HG03432 (cell line): ENCODE results near the gene LPCAT4.
"Not testable (repeated sequence)": the region's sequence is repeated elsewhere in the genome, so short reads cannot be mapped to it uniquely, and the experiment has no call there.

Source experiments
- ATAC-seq: cut with Tn5 transposase; IDR thresholded peaks from one replicate; pipeline ENCODE4 v1.9.1; 2021; ENCODE audit warnings: mild to moderate bottlenecking, moderate library complexity; ENCODE audit not compliant: unreplicated experiment

The LPCAT4 gene

DNA sequence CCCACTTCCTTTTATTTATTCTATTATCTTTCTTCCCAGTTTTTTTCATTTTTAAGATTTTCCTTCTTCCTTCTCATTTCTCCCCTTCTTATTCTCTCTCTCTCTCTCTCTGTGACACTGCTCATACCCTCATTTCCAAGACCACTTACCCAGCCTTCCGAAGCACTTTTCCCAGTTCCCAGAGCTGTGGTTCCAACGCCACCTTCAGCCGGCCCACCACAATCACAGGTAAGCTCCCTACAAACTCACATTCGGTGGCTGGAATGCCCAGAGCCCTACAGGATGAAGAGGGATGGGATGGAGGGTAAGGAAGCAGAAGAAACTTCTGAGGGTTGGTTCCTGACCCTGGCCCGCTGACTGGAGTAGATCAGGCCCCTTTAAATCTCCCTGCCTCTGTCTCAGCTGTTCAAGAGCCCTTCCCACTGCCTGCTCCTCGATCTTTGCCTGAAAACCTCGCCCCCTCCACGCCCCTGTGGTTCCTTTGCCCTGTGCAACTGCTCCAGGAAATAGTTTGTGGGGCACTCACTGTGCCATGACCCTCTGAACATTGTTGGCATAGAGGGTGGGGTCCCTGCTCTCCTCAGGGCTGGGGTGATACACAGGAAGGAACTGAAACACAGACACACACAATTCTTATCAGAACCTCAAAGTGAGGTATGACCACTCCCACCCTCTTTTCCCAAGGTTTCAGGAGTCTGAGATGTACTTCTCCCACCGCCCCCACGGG is 4.8 kb downstream of the LPCAT4 start:
- no peak for ATAC-seq

DNA sequence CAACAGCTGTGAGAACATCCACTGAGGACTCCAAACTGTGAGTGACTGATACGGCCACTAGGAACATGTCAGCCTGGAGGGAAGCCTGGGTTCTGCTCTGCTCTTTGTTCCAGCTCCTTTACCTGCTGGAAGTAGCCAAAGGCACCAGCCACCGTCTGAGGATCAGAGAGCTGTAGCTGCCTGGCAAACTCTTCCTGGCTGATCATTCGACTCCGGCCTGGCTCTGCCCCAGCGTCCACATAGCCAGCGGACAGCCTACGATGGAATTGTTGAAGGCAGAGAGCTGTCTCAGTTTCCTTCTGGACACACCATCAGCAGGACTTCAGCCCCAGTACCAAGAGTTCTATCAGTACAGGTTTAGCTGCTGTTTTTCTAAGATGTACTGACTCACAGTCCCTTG is 5.7 kb downstream of the LPCAT4 start:
- ATAC-seq = no peak

DNA sequence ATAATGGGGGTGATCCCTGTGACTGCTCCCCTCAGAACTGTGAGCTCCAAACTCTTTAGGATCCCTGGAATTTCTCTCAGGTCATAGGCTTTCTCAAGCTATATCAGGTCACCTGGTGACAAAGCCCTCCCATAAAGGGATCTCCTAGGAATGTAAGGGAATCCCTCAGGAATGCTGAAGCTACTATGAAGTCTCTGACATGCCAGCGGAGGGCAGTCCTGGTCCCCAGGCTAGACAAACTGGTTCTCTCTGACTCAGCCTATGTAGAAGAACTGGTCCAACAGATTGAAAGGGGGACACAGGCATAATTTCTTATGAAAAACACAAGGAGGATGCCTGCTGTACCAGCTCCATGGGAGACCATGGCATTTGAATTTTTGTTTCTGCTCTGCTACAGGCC is 6.7 kb downstream of the LPCAT4 start:
- no peak for ATAC-seq

DNA sequence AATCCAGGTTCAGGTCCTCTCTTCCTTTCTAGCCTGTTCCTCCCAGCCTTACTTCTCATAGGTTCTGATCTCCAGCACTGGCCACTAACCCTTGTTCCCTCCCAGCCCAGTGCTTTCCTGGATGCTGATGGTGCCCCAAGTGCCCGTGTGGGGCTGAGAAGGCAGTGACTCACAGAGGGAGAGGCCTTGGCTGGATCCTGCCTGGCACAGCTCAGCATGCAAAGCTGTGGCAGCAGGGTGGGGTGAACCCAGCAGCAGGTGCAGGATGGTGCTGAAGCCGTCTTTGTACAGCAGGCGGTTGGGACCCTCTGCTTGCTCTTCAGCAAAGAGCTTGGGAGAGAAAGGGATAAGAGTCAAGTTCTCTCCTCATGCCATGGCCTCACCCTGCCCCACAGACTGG is 7.6 kb downstream of the LPCAT4 start:
- no peak for ATAC-seq

DNA sequence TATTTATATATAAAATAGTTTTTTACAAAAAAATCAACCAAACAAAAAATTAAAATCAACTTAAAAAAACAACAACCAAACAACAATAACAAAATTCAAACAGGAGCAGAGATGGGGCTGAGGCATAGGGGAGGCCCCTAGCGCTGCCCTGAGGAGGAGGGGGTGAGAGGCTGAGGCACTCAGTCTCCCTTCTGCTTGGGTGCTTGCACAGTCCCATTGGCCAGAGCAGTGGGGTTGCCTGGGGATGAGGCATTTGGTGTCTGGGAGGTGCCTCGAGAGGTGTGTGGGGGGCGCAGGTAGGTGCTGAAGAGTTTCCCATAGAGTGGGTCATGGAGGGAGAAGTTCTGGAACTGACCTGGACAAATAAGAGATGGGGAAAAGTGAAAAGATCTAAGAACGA is 8.0 kb downstream of the LPCAT4 start:
- no peak for ATAC-seq

DNA sequence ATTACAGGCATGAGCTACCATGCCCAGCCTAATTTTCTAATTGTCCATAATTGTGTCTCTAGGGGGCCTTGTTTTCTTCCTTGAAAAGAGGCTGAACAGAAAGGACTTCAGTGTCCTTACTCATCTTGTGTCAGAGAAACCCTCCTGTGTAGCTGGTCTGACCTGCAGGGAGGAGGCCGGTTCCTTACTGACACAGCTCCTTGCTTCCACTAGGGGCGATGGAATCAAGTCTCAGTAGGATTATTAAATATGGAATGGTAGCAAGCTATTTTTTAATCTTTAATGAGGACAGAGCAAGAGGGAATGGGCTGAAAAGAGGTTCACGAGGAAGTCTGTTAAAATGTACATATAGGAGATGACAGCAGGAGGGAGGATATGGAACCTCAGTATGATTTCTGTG is 8.6 kb downstream of the LPCAT4 start:
- ATAC-seq = no peak

DNA sequence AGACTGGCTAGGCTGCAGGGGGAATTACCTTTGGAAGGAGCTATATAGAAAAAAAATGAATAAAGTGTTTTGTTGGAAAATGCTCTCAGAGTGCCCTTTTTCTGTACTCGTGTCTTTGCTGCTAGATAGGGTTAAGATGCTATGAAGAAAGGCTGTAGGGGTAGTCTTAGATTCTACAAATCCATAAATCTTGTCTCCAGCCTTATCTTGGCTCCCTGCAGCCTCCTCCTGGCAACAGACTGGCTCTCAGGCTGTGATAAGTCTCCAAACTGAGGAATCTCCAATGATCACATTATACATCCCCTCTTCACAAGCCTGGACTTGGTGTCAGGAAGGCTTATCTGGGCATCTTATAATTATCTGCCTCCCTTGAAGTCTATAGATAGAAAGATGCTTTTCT is 9.3 kb downstream of the LPCAT4 start:
- ATAC-seq = no peak

DNA sequence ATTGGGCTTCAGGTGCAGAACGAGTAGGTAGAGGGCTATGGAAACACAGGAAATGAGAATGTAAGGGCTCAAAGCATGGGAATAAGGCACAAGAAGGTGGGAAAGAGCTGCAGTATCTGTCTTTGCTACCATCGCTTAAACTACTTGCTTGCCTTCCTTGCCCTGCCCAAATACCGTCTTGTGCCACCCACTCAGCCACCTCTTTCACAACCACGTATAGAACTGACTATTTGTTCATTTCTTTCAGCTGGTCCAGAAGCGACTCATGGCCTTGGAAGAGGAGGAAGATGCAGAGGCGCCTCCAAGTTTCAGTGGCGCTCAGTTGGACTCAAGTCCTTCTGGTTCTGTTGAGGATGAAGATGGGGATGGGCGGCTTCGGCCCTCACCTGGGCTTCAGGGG is 11.8 kb downstream of the LPCAT4 start:
- ATAC-seq = no peak

DNA sequence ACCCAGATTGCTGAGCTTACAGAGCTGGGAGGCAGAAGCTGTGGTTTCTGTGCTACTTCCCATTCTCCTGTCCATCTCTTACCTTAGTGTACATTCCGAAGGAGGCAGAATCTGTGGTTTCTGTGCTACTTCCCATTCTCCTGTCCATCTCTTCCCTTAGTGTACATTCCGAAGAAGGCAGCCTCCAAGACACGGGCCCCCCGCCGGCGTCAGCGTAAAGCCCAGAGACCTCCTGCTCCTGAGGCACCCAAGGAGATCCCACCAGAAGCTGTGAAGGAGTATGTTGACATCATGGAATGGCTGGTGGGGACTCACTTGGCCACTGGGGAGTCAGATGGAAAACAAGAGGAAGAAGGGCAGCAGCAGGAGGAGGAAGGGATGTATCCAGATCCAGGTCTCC is 12.7 kb downstream of the LPCAT4 start:
- no peak for ATAC-seq

DNA sequence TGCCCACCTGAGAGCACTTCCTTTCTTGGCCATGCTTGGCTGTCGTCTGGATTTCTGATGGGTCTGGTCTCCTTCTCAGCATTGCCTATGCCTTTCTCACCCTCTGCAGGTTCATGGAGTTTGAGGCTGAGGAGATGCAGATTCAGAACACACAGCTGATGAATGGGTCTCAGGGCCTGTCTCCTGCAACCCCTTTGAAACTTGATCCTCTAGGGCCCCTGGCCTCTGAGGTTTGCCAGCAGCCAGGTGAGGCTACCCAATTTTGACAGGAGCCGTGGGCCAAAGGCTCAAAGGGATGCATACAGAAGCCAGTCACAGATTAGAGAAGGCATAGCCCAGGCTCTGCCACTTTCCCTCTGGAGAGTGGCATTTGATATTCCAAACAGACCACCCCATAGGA is 13.4 kb downstream of the LPCAT4 start:
- ATAC-seq = no peak

DNA sequence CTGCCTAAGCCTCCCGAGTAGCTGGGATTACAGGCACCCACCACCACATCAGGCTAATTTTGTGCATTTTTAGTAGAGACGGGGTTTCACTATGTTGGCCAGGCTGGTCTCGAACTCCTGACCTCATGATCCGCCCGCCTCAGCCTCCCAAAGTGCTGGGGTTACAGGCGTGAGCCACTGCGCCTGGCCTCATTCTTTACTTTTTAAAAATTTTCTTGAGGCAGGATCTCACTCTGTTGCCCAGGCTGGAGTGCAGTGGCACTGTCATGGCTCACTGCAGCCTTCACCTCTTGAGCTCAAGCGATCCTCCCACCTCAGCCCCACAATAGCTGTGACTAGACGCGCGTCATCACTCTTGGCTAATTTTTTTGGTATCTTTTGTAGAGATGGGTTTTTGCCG is 14.0 kb downstream of the LPCAT4 start:
- not testable (repeated sequence) for ATAC-seq

DNA sequence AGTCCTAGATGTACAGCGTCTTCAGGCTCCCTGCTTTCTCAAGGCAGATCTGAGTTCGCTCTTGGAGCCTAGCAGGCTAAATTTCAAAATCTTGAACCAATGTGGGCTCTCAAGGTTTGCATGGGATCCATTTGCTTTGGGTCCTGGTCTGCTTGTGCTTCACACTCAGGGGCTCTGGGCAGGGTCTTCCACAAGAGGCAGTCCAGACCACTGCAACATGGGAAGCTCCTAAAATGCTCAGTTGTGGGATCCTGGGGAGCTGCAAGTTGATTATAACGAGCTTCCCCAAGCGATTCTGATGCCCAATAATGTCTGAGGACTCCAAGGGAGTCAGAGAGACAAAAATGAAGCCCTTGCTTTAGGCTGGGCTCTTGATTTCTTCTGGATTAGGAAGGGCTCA is 17.2 kb downstream of the LPCAT4 start:
- ATAC-seq = no peak

DNA sequence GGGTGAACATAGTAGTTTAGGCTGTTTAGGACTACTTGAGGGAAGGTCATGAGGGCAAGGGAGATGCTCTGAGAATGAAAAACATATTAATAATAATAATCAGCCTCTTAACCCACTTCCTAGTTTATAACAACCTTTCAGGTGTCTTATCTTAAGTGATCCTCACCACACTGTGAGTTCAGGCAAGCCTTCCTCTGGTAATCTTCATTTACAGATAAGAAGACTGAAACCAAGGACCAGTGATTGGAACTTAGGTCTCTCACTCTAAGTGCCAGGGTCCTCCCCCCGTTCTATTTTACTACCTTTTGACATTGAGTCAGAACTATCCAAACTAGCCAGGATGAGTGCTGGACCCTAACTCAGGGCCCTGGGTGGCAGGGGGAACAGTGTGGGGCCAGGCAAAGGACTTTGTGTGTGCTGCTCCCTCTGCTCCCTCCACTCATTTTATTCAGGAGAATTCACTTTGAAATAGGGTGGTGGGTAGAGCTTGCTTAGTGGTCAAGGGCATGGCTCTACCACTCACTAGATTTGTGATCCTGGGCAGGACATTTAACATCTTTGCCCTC is 18.2 kb downstream of the LPCAT4 start:
- ATAC-seq = no peak

DNA sequence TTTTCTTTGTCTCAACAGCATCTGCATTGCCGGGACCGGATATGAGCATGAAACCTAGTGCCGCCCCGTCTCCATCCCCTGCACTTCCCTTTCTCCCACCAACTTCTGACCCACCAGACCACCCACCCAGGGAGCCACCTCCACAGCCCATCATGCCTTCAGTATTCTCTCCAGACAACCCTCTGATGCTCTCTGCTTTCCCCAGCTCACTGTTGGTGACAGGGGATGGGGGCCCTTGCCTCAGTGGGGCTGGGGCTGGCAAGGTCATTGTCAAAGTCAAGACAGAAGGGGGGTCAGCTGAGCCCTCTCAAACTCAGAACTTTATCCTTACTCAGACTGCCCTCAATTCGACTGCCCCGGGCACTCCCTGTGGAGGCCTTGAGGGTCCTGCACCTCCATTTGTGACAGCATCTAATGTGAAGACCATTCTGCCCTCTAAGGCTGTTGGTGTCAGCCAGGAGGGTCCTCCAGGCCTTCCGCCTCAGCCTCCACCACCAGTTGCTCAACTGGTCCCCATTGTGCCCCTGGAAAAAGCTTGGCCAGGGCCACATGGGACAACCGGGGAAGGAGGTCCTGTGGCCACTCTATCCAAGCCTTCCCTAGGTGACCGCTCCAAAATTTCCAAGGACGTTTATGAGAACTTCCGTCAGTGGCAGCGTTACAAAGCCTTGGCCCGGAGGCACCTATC is 18.9 kb downstream of the LPCAT4 start:
- ATAC-seq = no peak

DNA sequence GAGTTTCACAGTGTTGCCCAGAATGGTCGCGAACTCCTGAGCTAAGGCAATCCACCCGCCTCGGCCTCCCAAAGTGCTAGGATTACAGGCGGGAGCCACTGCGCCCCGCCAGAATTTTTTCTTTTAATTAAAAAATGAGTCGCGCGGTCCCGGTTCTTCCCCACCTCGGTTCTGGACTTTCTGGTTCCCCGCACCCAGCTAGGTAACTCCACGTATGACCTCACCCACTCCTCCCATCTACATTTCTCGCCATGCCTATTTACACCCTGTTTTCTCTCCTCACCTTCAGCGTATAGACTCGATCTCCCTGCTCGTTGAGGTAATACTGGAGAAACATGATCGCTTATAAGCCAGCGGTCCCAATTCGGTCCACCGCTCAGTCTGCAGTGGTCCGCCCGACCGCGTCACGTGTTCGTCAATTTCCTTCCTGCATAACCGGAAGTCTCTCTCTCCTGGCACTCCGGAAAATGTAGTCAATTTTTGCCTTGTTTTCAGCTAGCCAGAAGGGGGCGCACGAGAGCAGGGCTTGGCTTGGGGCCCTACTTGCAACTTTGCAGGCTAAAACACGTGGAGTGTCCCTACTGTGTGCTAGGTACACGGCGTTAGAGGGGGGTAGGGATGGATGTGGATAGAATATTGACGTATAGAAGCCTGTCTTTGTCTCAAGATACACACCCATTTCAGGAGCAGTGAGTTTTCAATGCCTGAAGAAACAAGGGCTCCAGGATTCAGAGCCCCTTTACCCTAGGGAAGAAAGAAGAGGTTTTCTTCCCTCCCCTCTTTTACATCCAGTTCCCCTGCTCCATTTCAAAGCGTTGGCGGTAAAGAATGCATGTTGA is 24.0 kb downstream of the LPCAT4 start, which contains the start of the genes NOP10 and NUTM1:
Gene NOP10 (minus strand): TSS at position 400 of the 839 bp plus-strand sequence. CDS start 63 bp downstream, at position 337.
Gene NUTM1 (plus strand): TSS at position 579 of the 839 bp plus-strand sequence. CDS start 382 bp downstream, outside the sequence.
- ATAC-seq = peak; percentile 90

DNA sequence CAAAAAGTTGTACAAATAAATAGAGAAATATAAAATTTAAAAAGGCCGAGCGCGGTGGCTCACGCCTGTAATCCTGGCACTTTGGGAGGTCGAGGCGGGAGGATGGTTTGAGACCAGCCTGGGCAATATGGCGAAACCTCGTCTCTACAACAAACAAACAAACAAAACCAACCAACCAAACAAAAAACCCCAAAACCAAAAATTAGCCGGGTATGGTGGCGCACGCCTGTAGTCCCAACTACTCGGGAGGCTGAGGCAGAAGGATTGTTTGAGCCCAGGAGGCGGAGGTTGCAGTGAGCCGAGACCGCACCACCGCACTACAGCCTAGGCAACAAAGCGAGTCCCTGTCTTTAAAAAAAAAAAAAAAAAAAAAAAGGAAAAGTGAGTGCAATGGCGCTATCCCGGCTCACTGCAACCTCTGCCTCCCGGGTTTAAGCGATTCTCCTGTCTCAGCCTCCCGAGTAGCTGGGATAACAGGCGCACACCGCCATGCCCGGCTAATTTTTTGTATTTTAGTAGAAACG is 24.7 kb downstream of the LPCAT4 start:
- not testable (repeated sequence) for ATAC-seq

DNA sequence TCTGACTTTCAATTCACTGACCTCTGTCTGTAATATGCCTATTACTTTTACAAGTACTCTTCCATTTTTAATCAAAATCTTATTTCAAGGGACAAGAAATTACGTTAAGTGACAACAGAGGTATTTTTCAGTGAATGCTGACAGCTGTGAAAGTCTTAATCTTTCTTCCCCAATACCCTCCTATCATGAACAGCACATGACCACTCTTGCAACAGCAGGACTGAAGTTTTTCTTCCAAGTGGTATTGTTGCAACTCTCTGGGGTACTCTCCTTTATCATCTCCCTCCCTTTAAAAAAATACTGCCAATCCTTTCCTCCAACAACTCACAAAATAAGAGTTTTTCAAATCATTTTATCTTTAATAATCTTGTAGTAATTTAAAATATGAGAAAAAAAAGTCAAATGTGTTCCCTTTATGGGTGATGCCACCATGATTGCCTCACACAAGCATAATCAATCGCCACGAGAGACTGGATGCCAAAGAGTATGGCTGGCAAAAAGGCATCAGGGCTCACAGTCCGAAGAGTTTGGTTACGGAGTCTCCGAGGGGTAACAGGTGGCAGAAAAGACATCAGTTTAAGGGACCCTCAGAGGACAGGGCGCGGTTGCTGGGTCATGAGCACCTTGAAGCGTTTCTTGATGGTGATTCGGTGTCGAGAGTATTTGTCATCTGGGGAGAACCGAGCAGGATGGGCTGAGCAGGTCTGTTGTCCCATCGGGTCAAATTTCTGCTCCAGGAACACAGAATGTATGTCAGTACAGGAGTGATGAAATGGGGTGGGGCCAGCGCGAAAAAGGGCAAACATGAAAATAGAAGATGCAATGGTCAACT is 25.4 kb downstream of the LPCAT4 start:
- no peak for ATAC-seq

DNA sequence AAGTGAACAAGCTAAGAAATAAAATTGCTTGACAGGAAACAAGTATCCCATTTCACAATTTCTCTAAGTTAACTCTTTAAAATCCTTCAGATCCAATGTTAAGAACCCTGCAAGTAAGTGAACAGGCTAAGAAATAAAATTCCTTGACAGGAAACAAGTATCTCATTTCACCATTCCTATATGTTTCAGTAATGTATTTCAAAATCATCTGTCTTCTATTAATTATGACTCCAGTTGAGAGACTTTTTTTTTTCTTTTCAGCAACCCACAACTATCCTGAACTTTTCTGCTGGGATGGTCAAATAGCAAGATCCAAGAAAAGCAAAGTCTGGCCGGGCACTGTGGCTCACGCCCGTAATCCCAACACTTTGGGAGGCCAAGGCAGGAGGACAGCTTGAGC is 27.1 kb downstream of the LPCAT4 start:
- no peak for ATAC-seq

DNA sequence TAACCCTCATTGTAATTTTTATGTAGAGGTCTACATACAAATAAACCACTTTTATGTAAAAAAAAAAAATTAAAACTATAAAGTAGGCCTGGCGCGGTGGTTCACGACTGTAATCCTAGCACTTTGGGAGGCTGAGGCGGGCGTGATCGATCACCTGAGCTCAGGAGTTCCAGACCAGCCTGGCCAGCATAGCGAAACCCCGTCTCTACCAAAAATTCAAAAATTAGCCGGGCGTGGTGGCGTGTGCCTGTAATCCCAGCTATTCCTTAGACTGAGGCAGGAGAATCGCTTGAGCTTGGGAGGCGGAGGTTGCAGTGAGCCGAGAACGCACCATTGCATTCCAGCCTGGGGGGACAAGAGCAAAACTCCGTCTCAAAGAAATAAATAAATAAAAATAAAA is 28.6 kb downstream of the LPCAT4 start:
- ATAC-seq = no peak
